SK-N-SH (cell line): ENCODE results near the gene SMYD3.

ENCODE experiments used
- CTCF ChIP-seq: fragments of 200-600 bp; sonication (generic); IDR thresholded peaks from 2 replicates; pipeline ENCODE4 v1.6.1; 2017; ENCODE audit warnings: antibody characterized with exemption, mild to moderate bottlenecking, moderate library complexity
- MAX ChIP-seq: IDR thresholded peaks from 2 replicates; pipeline ENCODE4 v1.4.0; 2012; ENCODE audit warnings: low read depth
- TAF1 ChIP-seq: IDR thresholded peaks from 2 replicates; pipeline ENCODE4 v1.6.1; 2012; ENCODE audit warnings: low read depth, mild to moderate bottlenecking, low read length, moderate library complexity, borderline replicate concordance

- no peak for TF ChIP-seq TAF1
- no peak for TF ChIP-seq CTCF
- TF ChIP-seq MAX, result no peak
Measured at GRCh38 chr1:246158131-246158530, 348.9 kb downstream of the SMYD3 start.
